HG03139 (cell line): ENCODE measurements around the gene MAP4K1.
A peak's percentile ranks its signal among the peaks of the same experiment; 100 is the strongest.
"Not testable (repeated sequence)": the region's sequence is repeated elsewhere in the genome, so short reads cannot be mapped to it uniquely, and the experiment has no call there.

ENCODE experiments used
- ATAC-seq: cut with Tn5 transposase; IDR thresholded peaks from one replicate; pipeline ENCODE4 v1.9.1; 2021; ENCODE audit not compliant: unreplicated experiment

The MAP4K1 gene

DNA sequence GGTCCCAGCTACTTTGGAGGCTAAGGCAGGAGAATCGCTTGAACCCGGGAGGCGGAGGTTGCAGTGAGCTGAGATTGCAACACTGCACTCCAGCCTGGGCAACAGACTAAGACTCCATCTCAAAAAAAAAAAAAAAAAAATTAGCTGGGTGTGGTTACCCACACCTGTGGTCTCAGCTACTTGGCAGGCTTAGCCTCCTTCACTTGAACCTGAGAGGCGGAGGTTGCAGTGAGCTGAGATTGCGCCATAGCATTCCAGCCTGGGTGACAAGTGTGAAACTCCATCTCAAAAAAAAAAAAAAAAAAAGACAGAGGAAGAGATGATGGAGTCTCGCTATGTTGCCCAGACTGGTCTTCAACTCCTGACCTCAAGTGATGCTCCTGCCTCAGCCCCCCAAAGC is 38.4 kb downstream of the MAP4K1 start:
- ATAC-seq = not testable (repeated sequence)

DNA sequence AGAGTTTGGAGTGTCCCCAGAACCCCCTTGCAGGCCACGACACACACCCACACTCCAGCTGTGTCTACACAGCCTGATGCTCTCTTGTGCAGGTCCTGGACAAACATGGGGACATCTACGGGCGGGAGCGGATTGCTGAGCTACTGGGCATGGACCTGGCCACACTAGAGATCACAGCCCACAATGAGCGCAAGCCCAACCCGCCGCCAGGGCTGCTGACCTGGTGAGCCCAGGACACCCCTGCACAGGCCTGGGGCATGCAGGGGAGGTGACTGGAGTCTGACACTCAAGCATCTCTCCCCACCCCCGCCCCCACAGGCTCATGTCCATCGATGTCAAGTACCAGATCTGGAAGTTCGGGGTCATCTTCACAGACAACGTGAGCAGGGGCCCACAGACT is 39.9 kb downstream of the MAP4K1 start:
- ATAC-seq = no peak

- ATAC-seq = no peak
Observed at GRCh38 chr19:38571682-38572081, 46.1 kb downstream of the MAP4K1 start.

DNA sequence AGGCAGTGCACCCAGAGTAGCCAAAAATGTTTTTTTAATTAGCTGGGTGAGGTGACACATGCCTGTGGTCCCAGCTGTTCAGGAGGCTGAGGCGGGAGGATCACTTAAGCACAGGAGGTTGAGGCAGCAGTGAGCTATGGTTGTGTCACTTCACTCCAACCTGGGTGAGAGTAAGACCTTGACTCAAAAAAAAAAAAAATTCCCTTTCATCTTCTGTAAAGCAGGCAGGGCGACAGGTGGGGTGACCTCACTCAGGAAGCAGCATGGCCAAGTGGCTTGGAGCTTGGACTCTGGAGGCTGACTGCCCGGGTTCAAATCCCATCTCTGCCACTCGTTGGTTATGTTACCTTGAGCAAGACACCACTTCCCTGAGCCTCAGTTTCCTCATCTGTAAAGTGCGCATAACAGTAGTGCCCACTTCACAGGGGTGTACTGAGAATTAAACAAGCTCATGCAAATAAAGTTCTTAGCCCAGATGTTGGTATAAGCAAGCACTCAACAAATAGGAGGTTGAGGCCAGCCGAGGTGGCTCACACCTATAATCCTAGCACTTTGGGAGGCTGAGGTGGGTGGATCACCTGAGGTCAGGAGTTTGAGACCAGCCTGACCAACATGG is 48.3 kb downstream of the MAP4K1 start:
- no peak for ATAC-seq

- ATAC-seq = no peak
Observed at GRCh38 chr19:38565691-38566105, 52.1 kb downstream of the MAP4K1 start.

- ATAC-seq = no peak
Observed at GRCh38 chr19:38564981-38565690, 52.6 kb downstream of the MAP4K1 start.

DNA sequence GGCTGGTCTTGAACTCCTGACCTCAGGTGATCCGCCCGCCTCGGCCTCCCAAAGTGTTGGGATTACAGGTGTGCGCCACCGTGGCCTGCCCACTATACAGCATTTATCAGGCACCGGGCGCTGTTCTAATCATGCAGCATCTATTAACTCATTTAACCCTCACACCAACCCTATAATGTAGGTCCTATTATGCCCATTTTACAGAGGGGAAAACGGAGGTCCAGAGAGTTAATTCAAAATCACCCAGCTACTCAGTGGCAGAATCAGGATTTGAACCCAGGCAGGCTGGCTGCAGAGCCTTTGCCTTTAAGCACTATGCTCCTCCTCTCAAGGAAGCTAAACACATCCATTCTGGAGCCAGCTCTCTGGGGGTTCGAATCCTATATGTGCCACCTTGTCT is 54.3 kb downstream of the MAP4K1 start:
- ATAC-seq = no peak

GRCh38 chr19:38562096-38562495 is 55.7 kb downstream of the MAP4K1 start:
- ATAC-seq = no peak

DNA sequence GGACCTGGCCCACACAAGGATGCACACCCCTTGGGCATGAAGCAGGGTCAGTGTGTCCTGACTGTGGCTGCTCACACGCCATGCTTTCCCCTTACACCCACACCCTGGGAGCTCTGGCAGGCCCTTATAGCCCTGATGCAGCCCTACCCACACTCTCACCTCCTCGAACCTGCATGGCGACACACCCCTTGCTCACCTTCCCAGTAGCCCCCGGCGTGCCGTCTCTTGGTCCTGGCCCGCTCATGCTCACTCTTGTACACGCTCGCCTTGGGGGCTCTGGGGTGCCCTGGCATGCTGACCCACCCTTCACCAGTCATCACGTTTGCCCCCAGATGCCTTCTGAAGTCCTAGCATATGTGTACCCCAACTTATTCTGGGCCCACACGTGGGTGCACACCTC is 56.1 kb downstream of the MAP4K1 start:
- no peak for ATAC-seq

DNA sequence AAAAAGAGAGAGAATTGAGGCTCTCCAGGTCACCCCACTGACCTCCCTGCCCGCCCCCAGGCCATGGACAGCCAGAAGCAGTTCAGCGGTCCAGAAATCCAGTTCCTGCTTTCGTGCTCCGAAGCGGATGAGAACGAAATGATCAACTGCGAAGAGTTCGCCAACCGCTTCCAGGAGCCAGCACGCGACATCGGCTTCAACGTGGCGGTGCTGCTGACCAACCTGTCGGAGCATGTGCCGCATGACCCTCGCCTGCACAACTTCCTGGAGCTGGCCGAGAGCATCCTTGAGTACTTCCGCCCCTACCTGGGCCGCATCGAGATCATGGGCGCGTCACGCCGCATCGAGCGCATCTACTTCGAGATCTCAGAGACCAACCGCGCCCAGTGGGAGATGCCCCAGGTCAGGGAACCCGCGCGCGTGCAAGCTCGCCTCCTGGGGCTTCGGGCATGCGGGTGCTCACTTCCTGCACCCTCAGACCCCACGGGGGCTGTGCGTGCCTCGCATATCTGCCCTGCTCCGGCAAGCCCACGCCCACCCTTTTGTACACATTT is 56.6 kb downstream of the MAP4K1 start:
- no peak for ATAC-seq

DNA sequence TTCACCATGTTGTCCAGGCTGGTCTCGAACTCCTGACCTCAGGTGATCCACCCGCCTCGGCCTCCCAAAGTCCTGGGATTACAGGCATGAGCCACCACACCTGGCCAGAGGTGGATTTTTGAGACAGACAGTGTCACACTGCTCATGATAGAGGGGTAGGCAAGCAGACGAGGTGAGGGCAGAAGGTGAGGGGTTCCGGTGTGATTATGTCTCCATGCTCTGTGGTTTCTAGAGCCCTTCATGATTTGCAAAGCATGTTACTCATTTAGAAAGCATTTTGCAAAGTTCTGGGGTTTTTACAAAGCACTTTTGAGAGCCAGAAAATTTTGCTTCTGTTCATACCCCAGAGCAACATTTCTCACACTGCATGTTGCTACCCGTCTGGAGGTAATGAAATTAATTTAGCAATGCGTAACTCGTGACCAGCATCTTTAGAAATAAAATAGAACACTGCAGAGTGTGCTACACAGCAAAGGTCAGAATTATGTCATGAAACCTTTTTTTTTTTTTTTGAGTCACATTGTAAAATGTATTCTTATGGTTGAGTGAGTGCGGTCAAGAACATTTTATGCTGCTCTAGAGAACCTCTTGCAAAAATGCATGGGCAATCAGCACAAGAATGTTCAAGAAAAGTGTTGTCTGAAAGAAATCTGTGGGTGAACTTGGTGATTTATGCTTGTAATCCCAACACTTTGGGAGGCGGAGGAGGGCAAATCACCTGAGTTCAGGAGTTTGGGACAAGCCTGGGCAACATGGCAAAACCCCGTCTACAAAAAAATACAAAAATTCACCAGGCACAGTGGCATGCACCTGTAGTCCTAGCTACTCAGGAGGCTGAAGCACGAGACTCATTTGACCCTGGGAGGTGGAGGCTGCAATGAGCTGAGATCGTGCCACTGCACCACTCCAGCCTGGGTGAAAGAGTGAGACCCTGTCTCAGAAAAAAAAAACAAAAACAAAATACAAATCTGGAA is 58.0 kb downstream of the MAP4K1 start:
- peak; percentile 47 for ATAC-seq

DNA sequence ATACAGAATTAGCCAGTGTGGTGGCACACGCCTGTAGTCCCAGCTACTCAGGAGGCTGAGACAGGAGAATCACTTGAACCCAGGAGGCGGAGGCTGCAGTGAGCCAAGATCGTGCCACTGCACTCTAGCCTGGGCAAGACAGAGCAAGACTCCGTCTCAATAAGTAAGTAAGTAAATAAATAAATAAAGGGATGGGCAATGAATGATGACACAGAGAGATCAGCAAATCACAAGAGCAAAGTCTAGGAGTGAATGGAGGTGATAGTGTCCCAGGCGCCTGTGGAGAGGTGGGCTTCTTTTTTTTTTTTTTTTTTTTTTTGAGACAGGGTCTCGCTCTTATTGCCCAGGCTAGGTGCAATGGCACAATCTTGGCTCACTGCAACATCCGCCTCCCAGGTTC is 58.8 kb downstream of the MAP4K1 start:
- ATAC-seq = not testable (repeated sequence)

DNA sequence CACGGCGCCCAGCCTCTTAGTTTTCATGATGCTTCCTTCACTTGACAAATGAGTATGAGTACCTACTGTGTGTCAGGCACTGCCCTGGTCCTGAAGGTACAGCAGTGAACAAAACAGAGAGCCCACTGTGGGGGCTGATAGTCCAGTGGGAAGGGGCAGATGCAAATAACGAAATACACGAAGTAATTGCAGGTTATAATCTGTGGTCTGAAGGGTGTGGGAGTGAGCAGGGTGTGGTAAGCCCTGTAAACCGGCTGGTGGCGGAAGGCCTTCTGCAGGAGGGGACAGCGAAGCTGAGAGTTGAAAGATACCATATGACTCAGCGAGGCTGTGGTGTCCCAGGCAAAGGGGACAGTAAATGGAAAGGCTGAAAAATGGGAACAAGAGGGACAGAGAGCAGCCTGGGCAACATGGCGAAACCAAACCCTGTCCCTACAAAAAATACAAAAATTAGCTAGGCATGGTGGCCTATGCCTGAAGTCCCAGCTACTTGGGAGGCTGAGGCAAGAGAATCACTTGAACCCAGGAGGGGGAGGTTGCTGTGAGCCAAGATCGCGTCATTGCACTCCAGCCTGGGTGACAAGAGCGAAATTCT is 60.5 kb downstream of the MAP4K1 start:
- ATAC-seq = no peak

- ATAC-seq = no peak
Observed at GRCh38 chr19:38556521-38557174, 61.1 kb downstream of the MAP4K1 start.

DNA sequence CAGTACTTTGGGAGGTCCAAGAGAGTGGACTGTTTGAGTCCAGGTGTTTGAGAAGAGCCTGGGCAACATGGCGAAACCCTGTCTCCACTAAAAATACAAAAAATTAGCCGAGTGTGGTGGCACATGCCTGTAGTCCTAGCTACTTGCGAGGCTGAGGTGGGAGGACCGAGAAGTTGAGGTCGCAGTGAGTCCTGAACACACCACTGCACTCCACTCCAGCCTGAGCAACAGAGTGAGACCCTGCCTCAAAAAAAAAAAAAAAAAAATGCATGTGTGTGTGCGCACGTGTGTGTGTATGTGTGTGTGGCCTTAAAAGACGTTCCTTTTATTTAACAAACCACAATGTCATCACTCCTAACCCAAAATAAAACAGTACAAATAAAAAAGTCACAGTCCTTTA is 62.6 kb downstream of the MAP4K1 start:
- no peak for ATAC-seq

DNA sequence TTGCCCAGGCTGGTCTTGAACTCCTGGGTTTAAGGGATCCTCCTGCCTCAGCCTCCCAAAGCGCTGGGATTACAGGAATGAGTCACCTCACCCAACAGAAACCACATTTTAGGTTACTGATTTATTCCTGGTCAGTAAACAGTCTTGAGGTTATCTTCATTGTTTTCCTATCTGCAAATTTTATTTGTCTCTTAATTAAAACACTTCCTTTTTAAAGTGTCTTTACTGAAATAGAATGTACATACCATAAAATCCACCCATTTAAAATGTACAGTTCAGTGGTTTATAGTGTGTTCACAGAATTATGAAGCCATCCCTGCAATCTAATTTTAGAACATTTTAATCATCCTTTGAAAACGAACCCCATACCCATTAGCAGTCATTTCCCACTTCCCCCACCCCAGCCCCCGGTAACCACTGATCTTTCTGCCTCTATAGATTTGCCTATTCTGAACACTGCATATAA is 63.0 kb downstream of the MAP4K1 start:
- ATAC-seq = no peak

GRCh38 chr19:38553239-38553638 is 64.5 kb downstream of the MAP4K1 start:
- ATAC-seq = not testable (repeated sequence)

GRCh38 chr19:38551450-38551813 is 66.3 kb downstream of the MAP4K1 start:
- peak; percentile 58 for ATAC-seq

GRCh38 chr19:38550376-38550775 is 67.4 kb downstream of the MAP4K1 start:
- no peak for ATAC-seq

GRCh38 chr19:38549942-38550341 is 67.8 kb downstream of the MAP4K1 start:
- ATAC-seq = no peak
